Endothelial cell of umbilical vein (primary cell): ENCODE results near the gene CERK. TPM values are rescaled to one million over a fixed set of nuclear protein-coding genes. Genes with fewer than 3 reads are reported as not detected.
"Not testable (repeated sequence)": the region's sequence is repeated elsewhere in the genome, so short reads cannot be mapped to it uniquely, and the experiment has no call there.

Experiments
- BruUV-seq: library from RNA; stranded (reverse); fragments of 400-500 nt; replicated peaks from 2 replicates; lab custom pipeline; 2021; lab: Mats Ljungman, UMichigan
- CTCF ChIA-PET: fragments of 300-600, 350-600 bp; sonication (Branson Sonifier 250); formaldehyde crosslinking; loops from one replicate; lab custom pipeline; 2021; ENCODE audit warnings: antibody characterized with exemption, inconsistent platforms; lab: Charles Lee
- POLR2A ChIA-PET: fragments of 300-600, 350-600 bp; sonication (Branson Sonifier 250); formaldehyde crosslinking; loops from one replicate; lab custom pipeline; 2021; ENCODE audit warnings: antibody characterized with exemption, inconsistent platforms; lab: Charles Lee
- DNase-seq: peaks from one replicate; pipeline ENCODE4 v3.0.0-alpha.2; 2011; ENCODE audit warnings: low read depth, low spot score
- FAIRE-seq: peaks from 2 replicates; lab custom pipeline; 2011; peaks lifted over from hg19 to GRCh38; lab: Jason Lieb, UNC
- H2AFZ ChIP-seq: 2 replicates; pipeline ENCODE4 v1.6.0; 2012; ENCODE audit warnings: low read depth, low read length, control low read depth, inconsistent platforms
- H3K27ac ChIP-seq: 2 replicates; pipeline ENCODE4 v1.5.1; 2011; ENCODE audit warnings: low read depth, mild to moderate bottlenecking, control low read depth, low read length, moderate library complexity; ENCODE audit not compliant: insufficient read depth
- H3K27me3 ChIP-seq, 2 experiments: 2 replicates each; pipeline versions ENCODE4 v1.6.0 to v1.6.1; 2011; ENCODE audit warnings: low read length in 2 of 2, mixed read lengths in 1 of 2; ENCODE audit not compliant: control insufficient read depth in 2 of 2, insufficient read depth in 2 of 2
- H3K36me3 ChIP-seq, 2 experiments: 2 replicates in 1 of 2; 3 replicates in 1 of 2; pipeline ENCODE4 v1.5.1; 2011; ENCODE audit warnings: low read length in 2 of 2, mild to moderate bottlenecking in 1 of 2, moderate library complexity in 1 of 2; ENCODE audit not compliant: control insufficient read depth in 2 of 2, insufficient read depth in 2 of 2; ENCODE audit errors: extremely low read depth in 1 of 2
- H3K4me1 ChIP-seq: 3 replicates; pipeline ENCODE4 v1.5.1; 2011; ENCODE audit warnings: mild to moderate bottlenecking, low read length; ENCODE audit not compliant: control insufficient read depth, insufficient read depth; ENCODE audit errors: extremely low read depth
- H3K4me2 ChIP-seq: 2 replicates; pipeline ENCODE4 v1.6.1; 2011; ENCODE audit warnings: low read length, control low read depth, mixed read lengths; ENCODE audit not compliant: insufficient read depth
- H3K4me3 ChIP-seq, 3 experiments: fragments of 200-600 bp in 1 of 3; sonication (generic), shearing (Covaris generic) in 1 of 3; replicated peaks in 1 of 3; 2 replicates each; pipeline ENCODE4 v1.5.1; 2011 to 2016; ENCODE audit warnings: control low read depth in 3 of 3, low read length in 3 of 3, mild to moderate bottlenecking in 2 of 3, inconsistent platforms in 1 of 3, low read depth in 1 of 3, moderate library complexity in 1 of 3; ENCODE audit not compliant: insufficient read depth in 1 of 3
- H3K79me2 ChIP-seq: 2 replicates; pipeline ENCODE4 v1.6.0; 2012; ENCODE audit warnings: low read length, inconsistent platforms; ENCODE audit not compliant: control insufficient read depth, insufficient read depth
- H3K9ac ChIP-seq: replicated peaks from 2 replicates; pipeline ENCODE3; 2011; ENCODE audit warnings: low read length, control low read depth; ENCODE audit not compliant: insufficient read depth; ENCODE audit errors: extremely low read depth
- H3K9me1 ChIP-seq: replicated peaks from 3 replicates; pipeline ENCODE4 v1.6.0; 2011; ENCODE audit warnings: mild to moderate bottlenecking, low read length; ENCODE audit not compliant: control insufficient read depth, insufficient read depth; ENCODE audit errors: extremely low read depth
- H3K9me3 ChIP-seq: replicated peaks from 2 replicates; pipeline ENCODE4 v1.5.1; 2012; ENCODE audit warnings: low read length, inconsistent platforms; ENCODE audit not compliant: control insufficient read depth, insufficient read depth
- H4K20me1 ChIP-seq: replicated peaks from 2 replicates; pipeline ENCODE3; 2011; ENCODE audit warnings: mild to moderate bottlenecking, low read length; ENCODE audit not compliant: control insufficient read depth, insufficient read depth; ENCODE audit errors: extremely low read depth
- EZH2 ChIP-seq: IDR thresholded peaks from 2 replicates; pipeline ENCODE4 v1.6.1; 2012; ENCODE audit warnings: borderline replicate concordance, low read depth, mild to moderate bottlenecking, moderate library complexity, low read length, inconsistent platforms; ENCODE audit not compliant: severe bottlenecking
- FOS ChIP-seq: IDR thresholded peaks from 2 replicates; pipeline ENCODE4 v1.6.1; 2011; ENCODE audit warnings: mild to moderate bottlenecking, low read length, moderate library complexity, borderline replicate concordance; ENCODE audit not compliant: insufficient read depth
- GATA2 ChIP-seq: IDR thresholded peaks from 2 replicates; pipeline ENCODE4 v1.7.0; 2011; ENCODE audit warnings: low read depth, mild to moderate bottlenecking, moderate library complexity, mixed read lengths, low read length; ENCODE audit not compliant: insufficient read length, insufficient read depth
- JUN ChIP-seq: IDR thresholded peaks from 2 replicates; pipeline ENCODE4 v1.6.1; 2011; ENCODE audit warnings: borderline replicate concordance, low read depth; ENCODE audit not compliant: insufficient read length, insufficient read depth
- MYC ChIP-seq: IDR thresholded peaks from one replicate; pipeline ENCODE4 v1.6.1; 2011; ENCODE audit warnings: mild to moderate bottlenecking, low read depth, low read length
- POLR2A ChIP-seq: IDR thresholded peaks from 2 replicates; pipeline ENCODE4 v1.6.1; 2012; ENCODE audit warnings: low read depth, mild to moderate bottlenecking, control low read depth, low read length
- POLR2AphosphoS5 ChIP-seq: IDR thresholded peaks from 2 replicates; pipeline ENCODE4 v1.6.1; 2012; ENCODE audit warnings: low read depth, mild to moderate bottlenecking, control low read depth, low read length, moderate library complexity; ENCODE audit not compliant: insufficient read depth
- dilution Hi-C: fragments of 300-500 bp; cut with MboI; formaldehyde crosslinking; loops from one replicate; pipeline ENCODE4 v1.15.0; 2019; ENCODE audit warnings: low sequenced_read_pairs; ENCODE audit not compliant: extremely low pct_ligation_motif_present
- intact Hi-C: fragments of 100-400 bp; cut with micrococcal nuclease; formaldehyde crosslinking; loops from one replicate; pipeline ENCODE4 v1.10.0; 2022
- polyA plus RNA-seq, 4 experiments: library from polyadenylated mRNA; depleted of rRNA in 3 of 4; stranded (reverse) in 3 of 4; unstranded in 1 of 4; fragments of >200 nt; gene quantifications; 2 replicates each; pipeline versions ENCODE4 v1.2.1 to v1.2.3, GENCODE V29; 2011 to 2012; ENCODE audit warnings: missing spikeins in 1 of 4
- total RNA-seq: library from RNA; stranded (reverse); gene quantifications from 2 replicates; pipeline ENCODE4 v1.2.3, GENCODE V29; 2021
- TF ChIP-seq, protein P1 (sequence below): IDR thresholded peaks from 2 replicates; pipeline ENCODE4 v1.6.1; 2011; ENCODE audit not compliant: insufficient read depth, insufficient read length
- TF ChIP-seq, protein P2 (sequence below), 2 donors: IDR thresholded peaks; 1 replicate in 1 of 2; 2 replicates in 1 of 2; pipeline ENCODE4 v1.5.1; 2011; ENCODE audit warnings: low read length in 2 of 2, mild to moderate bottlenecking in 2 of 2, moderate library complexity in 2 of 2, control low read depth in 1 of 2, inconsistent platforms in 1 of 2, low read depth in 1 of 2; ENCODE audit not compliant: insufficient read depth in 1 of 2; ENCODE audit errors: extremely low read depth in 1 of 2

CERK gene
- total and polyA plus RNA-seq, 2 donors (not counting 3 experiments of a cell fraction or from before 2014, with no cell fraction given): 61.1 to 88.0 TPM

DNA sequence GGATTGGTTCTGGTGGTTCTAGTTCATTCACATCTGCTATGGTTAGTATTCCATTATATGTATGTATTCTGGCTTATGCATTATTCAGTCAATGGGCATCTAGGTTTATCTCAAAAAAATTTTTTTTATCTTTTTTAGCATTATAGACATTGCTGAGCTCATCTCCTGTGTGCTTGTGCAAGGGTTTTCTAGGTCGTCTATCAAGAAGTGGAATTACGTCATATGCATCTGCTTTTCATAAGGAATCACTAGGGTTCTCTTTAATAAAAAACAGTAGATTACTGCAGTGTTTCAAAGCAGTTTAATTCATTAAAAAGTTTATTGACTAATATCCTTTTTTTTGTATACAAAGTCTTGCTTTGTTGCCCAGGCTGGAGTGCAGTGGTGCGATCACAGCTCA is 45.7 kb upstream of the CERK start:
- Histone ChIP-seq H2AFZ (no peak overlapping the region), H3K36me3 (no peaks in the 10 kb centered on the region), H3K79me2 (peaks cover 42% of the 10 kb centered on the region), H3K4me1 (peaks cover 5% of the 10 kb centered on the region), H3K9me1 (no peaks in the 10 kb centered on the region), H3K27me3 (no peaks in the 10 kb centered on the region), H3K4me2 (no peak overlapping the region), H3K9me3 (no peaks in the 10 kb centered on the region), H3K27ac (no peak overlapping the region), H3K4me3 (no peak overlapping the region), H4K20me1 (no peaks in the 10 kb centered on the region), H3K9ac (no peak overlapping the region)
- no TSS peak for BruUV-seq
- POLR2A ChIA-PET: no interaction called here
- intact Hi-C loops: no loop called here
- FAIRE-seq: no peak
- DNase-seq: no peak
- CTCF ChIA-PET: no interaction called here
- TF ChIP-seq POLR2A: no peak
- dilution Hi-C loops: no loop called here

DNA sequence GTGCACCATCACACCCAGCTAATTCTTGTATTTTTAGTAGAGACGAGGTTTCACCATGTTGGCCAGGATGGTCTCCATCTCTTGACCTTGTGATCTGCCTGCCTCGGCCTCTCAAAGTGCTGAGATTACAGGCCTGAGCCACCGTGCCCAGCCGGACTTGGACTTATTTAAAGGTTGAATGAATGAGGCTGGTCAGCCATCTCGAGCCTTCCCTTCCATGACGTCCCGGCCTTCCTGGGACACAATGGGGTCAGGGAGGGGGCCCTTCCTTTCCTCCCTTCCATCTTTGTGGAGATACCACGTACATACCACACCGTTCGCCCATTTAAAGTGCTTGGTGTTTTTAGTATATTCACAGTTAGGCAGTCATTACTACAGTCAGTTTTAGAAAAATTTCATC is 44.1 kb upstream of the CERK start:
- H3K4me2 ChIP-seq, H3K4me1 ChIP-seq, H3K4me3 ChIP-seq, H3K9me3 ChIP-seq, H2AFZ ChIP-seq, H3K36me3 ChIP-seq, H3K9ac ChIP-seq, intact Hi-C loops, H4K20me1 ChIP-seq, FAIRE-seq, H3K9me1 ChIP-seq, dilution Hi-C loops, POLR2A ChIA-PET, H3K27ac ChIP-seq, DNase-seq, BruUV-seq, H3K27me3 ChIP-seq, CTCF ChIA-PET: not testable (repeated sequence)
- peaks cover 42% of the 10 kb centered on the region for H3K79me2 ChIP-seq

- H3K4me1 ChIP-seq: peaks cover 5% of the 10 kb centered on the region
- TF ChIP-seq POLR2A: no peak
- TF ChIP-seq, protein P1, sequence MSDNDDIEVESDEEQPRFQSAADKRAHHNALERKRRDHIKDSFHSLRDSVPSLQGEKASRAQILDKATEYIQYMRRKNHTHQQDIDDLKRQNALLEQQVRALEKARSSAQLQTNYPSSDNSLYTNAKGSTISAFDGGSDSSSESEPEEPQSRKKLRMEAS: no peak
- TF ChIP-seq MYC: no peak
- no peak for TF ChIP-seq POLR2AphosphoS5
- TF ChIP-seq EZH2: no peak
- no peak for TF ChIP-seq FOS
- TF ChIP-seq GATA2: no peak
- no peak for TF ChIP-seq JUN
- TF ChIP-seq, protein P2, sequence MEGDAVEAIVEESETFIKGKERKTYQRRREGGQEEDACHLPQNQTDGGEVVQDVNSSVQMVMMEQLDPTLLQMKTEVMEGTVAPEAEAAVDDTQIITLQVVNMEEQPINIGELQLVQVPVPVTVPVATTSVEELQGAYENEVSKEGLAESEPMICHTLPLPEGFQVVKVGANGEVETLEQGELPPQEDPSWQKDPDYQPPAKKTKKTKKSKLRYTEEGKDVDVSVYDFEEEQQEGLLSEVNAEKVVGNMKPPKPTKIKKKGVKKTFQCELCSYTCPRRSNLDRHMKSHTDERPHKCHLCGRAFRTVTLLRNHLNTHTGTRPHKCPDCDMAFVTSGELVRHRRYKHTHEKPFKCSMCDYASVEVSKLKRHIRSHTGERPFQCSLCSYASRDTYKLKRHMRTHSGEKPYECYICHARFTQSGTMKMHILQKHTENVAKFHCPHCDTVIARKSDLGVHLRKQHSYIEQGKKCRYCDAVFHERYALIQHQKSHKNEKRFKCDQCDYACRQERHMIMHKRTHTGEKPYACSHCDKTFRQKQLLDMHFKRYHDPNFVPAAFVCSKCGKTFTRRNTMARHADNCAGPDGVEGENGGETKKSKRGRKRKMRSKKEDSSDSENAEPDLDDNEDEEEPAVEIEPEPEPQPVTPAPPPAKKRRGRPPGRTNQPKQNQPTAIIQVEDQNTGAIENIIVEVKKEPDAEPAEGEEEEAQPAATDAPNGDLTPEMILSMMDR (IDR thresholded peaks at IDR 0.05; ENCODE audit: extremely low read depth in 1 of 2, insufficient read depth in 1 of 2, low read depth in 1 of 2, low read length in 2 of 2): no peak
- H2AFZ ChIP-seq: no peak overlapping the region
- no peak overlapping the region for H3K9ac ChIP-seq
- intact Hi-C loops (no loop called here), dilution Hi-C loops (no loop called here)
- POLR2A ChIA-PET: no interaction called here
- no TSS peak for BruUV-seq
- no peak overlapping the region for H3K4me3 ChIP-seq
- H3K9me1 ChIP-seq: no peaks in the 10 kb centered on the region
- H3K36me3 ChIP-seq: no peaks in the 10 kb centered on the region
- H4K20me1 ChIP-seq: no peaks in the 10 kb centered on the region
- CTCF ChIA-PET: interaction anchor here (0.6 to 1.1 kb wide), 2 partner anchors 10 to 19 kb away, joined by 3 to 4 read pairs; partner anchors contain the start of gene TBC1D22A
- DNase-seq (no peak), FAIRE-seq (no peak)
- H3K79me2 ChIP-seq: peaks cover 46% of the 10 kb centered on the region
- H3K4me2 ChIP-seq: no peak overlapping the region
- H3K27me3 ChIP-seq: no peaks in the 10 kb centered on the region
- H3K27ac ChIP-seq: no peak overlapping the region
- no peaks in the 10 kb centered on the region for H3K9me3 ChIP-seq
Observed at GRCh38 chr22:46781291-46781690, 43.2 kb upstream of the CERK start.
